ENCODE results near the gene CASKIN2.

DNA sequence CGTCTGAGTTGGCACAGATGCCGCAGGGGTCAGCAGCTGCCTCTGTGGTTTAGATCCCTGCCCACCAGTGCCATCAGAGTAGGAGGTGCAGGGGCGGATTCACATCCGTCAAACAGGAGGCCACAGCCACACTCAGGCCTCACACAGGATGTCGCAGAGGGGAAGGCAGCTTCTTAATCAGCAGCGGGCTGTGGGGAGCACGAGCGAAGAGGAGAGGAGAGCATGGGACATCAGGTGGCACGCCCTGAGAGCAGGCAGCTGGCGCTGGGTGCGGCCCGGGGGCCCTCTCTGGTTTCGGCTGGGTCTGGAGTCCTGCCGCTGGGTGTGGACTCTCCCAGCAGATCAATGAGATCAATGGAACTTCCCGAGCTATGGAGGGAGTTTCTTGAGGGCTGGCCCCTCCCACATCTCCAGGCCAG lies 19.8 kb upstream of the CASKIN2 start:
- TF ChIP-seq POLR2A (IDR thresholded peaks at IDR 0.05; ENCODE audit: low read depth, low read length): no peak
- TF ChIP-seq SPI1 (IDR thresholded peaks at IDR 0.05; ENCODE audit: low read depth, low read length): no peak

Measured in GM12891 (cell line).